OCI-LY1 (cell line): ENCODE measurements around the gene RCAN2.

Experiments used
- H2AFZ ChIP-seq: fragments of 200-600 bp; sonication (generic), shearing (Covaris generic); 2 replicates; pipeline ENCODE4 v1.6.0; 2014; ENCODE audit warnings: antibody characterized with exemption, mild to moderate bottlenecking, low read length
- H3F3A ChIP-seq: fragments of 200-600 bp; sonication (generic), shearing (Covaris generic); 2 replicates; pipeline ENCODE4 v1.6.0; 2014; ENCODE audit warnings: mild to moderate bottlenecking, antibody characterized with exemption, low read length, moderate library complexity; ENCODE audit not compliant: insufficient read depth
- H3K27ac ChIP-seq: fragments of 200-600 bp; sonication (generic); 2 replicates; pipeline ENCODE4 v1.5.1; 2014; ENCODE audit warnings: low read length, mixed run types, mild to moderate bottlenecking, low read depth; ENCODE audit not compliant: poor library complexity, severe bottlenecking
- H3K27me3 ChIP-seq: fragments of 200-600 bp; sonication (generic); 2 replicates; pipeline ENCODE4 v1.6.0; 2014; ENCODE audit warnings: antibody characterized with exemption, mild to moderate bottlenecking, low read length, moderate library complexity; ENCODE audit not compliant: insufficient read depth
- H3K36me3 ChIP-seq: fragments of 200-600 bp; sonication (generic); 2 replicates; pipeline ENCODE4 v1.6.1; 2014; ENCODE audit warnings: mild to moderate bottlenecking, antibody characterized with exemption, low read length, moderate library complexity, mixed read lengths; ENCODE audit not compliant: insufficient read depth
- H3K4me1 ChIP-seq: fragments of 200-600 bp; sonication (generic); 2 replicates; pipeline ENCODE4 v1.5.1; 2014; ENCODE audit warnings: mild to moderate bottlenecking, low read length, moderate library complexity; ENCODE audit not compliant: insufficient read depth, severe bottlenecking
- H3K4me2 ChIP-seq: fragments of 200-600 bp; sonication (generic), shearing (Covaris generic); 2 replicates; pipeline ENCODE4 v1.6.1; 2014; ENCODE audit warnings: low read length
- H3K4me3 ChIP-seq: fragments of 200-600 bp; sonication (generic); 2 replicates; pipeline ENCODE4 v1.5.1; 2014; ENCODE audit warnings: low read length, low read depth, mild to moderate bottlenecking, mixed read lengths; ENCODE audit not compliant: poor library complexity, severe bottlenecking
- H3K79me2 ChIP-seq: fragments of 200-600 bp; shearing (Covaris generic); 2 replicates; pipeline ENCODE4 v1.6.1; 2016; ENCODE audit warnings: mixed run types, low read length, mixed read lengths; ENCODE audit not compliant: insufficient read depth
- H3K9ac ChIP-seq: fragments of 200-600 bp; sonication (generic), shearing (Covaris generic); 2 replicates; pipeline ENCODE4 v1.6.1; 2014; ENCODE audit warnings: mild to moderate bottlenecking, low read length, mixed read lengths
- H3K9me2 ChIP-seq: fragments of 200-600 bp; sonication (generic), shearing (Covaris generic); 2 replicates; pipeline ENCODE4 v1.6.1; 2014; ENCODE audit warnings: low read depth, mild to moderate bottlenecking, low read length, mixed read lengths
- H3K9me3 ChIP-seq: fragments of 200-600 bp; shearing (Covaris generic); 2 replicates; pipeline ENCODE4 v1.6.1; 2014; ENCODE audit warnings: low read length, mixed read lengths
- H4K20me1 ChIP-seq: fragments of 200-600 bp; sonication (generic), shearing (Covaris generic); 2 replicates; pipeline ENCODE4 v1.6.0; 2016; ENCODE audit warnings: mild to moderate bottlenecking, low read length; ENCODE audit not compliant: insufficient read depth
- EZH2 ChIP-seq: fragments of 200-600 bp; sonication (generic), shearing (Covaris generic); IDR thresholded peaks from 2 replicates; pipeline ENCODE4 v1.8.0; 2017; ENCODE audit warnings: borderline replicate concordance, mixed run types, mild to moderate bottlenecking, antibody characterized with exemption, low read length, moderate library complexity, mixed read lengths
- TF ChIP-seq, protein P1 (sequence below): fragments of 200-600 bp; sonication (generic), shearing (Covaris generic); IDR thresholded peaks from 2 replicates; pipeline ENCODE4 v1.5.1; 2017; ENCODE audit warnings: mild to moderate bottlenecking, antibody characterized with exemption, low read length, moderate library complexity, mixed read lengths

The RCAN2 gene

GRCh38 chr6:46465294-46466165, 25.7 kb downstream of the RCAN2 start:
- no peaks in the 10 kb centered on the region for H3K9me3 ChIP-seq
- no peaks in the 10 kb centered on the region for H3K79me2 ChIP-seq
- no peaks in the 10 kb centered on the region for H4K20me1 ChIP-seq
- TF ChIP-seq, protein P1, sequence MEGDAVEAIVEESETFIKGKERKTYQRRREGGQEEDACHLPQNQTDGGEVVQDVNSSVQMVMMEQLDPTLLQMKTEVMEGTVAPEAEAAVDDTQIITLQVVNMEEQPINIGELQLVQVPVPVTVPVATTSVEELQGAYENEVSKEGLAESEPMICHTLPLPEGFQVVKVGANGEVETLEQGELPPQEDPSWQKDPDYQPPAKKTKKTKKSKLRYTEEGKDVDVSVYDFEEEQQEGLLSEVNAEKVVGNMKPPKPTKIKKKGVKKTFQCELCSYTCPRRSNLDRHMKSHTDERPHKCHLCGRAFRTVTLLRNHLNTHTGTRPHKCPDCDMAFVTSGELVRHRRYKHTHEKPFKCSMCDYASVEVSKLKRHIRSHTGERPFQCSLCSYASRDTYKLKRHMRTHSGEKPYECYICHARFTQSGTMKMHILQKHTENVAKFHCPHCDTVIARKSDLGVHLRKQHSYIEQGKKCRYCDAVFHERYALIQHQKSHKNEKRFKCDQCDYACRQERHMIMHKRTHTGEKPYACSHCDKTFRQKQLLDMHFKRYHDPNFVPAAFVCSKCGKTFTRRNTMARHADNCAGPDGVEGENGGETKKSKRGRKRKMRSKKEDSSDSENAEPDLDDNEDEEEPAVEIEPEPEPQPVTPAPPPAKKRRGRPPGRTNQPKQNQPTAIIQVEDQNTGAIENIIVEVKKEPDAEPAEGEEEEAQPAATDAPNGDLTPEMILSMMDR = no peak
- no peak for TF ChIP-seq EZH2
- H3K4me3 ChIP-seq = no peak overlapping the region
- H3K4me2 ChIP-seq = no peak overlapping the region
- H2AFZ ChIP-seq = no peak overlapping the region
- no peak overlapping the region for H3K27ac ChIP-seq
- H3K9ac ChIP-seq = no peak overlapping the region
- no peaks in the 10 kb centered on the region for H3K4me1 ChIP-seq
- H3K27me3 ChIP-seq = no peaks in the 10 kb centered on the region
- no peaks in the 10 kb centered on the region for H3K36me3 ChIP-seq
- no peaks in the 10 kb centered on the region for H3K9me2 ChIP-seq
- H3F3A ChIP-seq = no peaks in the 10 kb centered on the region

- Histone ChIP-seq H4K20me1 (no peaks in the 10 kb centered on the region), H3K36me3 (no peaks in the 10 kb centered on the region), H3K9ac (no peak overlapping the region), H3K79me2 (no peaks in the 10 kb centered on the region), H3K4me1 (no peaks in the 10 kb centered on the region), H3F3A (no peaks in the 10 kb centered on the region), H2AFZ (no peak overlapping the region), H3K9me2 (no peaks in the 10 kb centered on the region), H3K4me2 (no peak overlapping the region), H3K9me3 (no peaks in the 10 kb centered on the region), H3K27me3 (no peaks in the 10 kb centered on the region), H3K27ac (no peak overlapping the region), H3K4me3 (no peak overlapping the region)
- TF ChIP-seq, protein P1 = no peak
- TF ChIP-seq EZH2 = no peak
Measured at GRCh38 chr6:46456297-46456696, 35.0 kb downstream of the RCAN2 start.

- Histone ChIP-seq H3K4me1 (no peaks in the 10 kb centered on the region), H3F3A (no peaks in the 10 kb centered on the region), H3K27me3 (no peaks in the 10 kb centered on the region), H3K4me3 (no peak overlapping the region), H3K79me2 (no peaks in the 10 kb centered on the region), H2AFZ (no peak overlapping the region), H3K9me3 (no peaks in the 10 kb centered on the region), H4K20me1 (no peaks in the 10 kb centered on the region), H3K9me2 (no peaks in the 10 kb centered on the region), H3K27ac (no peak overlapping the region), H3K9ac (no peak overlapping the region), H3K36me3 (no peaks in the 10 kb centered on the region), H3K4me2 (no peak overlapping the region)
- no peak for TF ChIP-seq EZH2
- TF ChIP-seq, protein P1 = no peak
Measured at GRCh38 chr6:46454691-46455090, 36.6 kb downstream of the RCAN2 start.
